IMR-90 (cell line): ENCODE results near the gene VCPKMT. TPM values are rescaled to one million over a fixed set of nuclear protein-coding genes. Genes with fewer than 3 reads are reported as not detected.

Experiments
- ATAC-seq: fragments of 200-7000 bp; cut with Tn5 transposase; 2 replicates; pipeline ENCODE4 v1.9.1; 2020; ENCODE audit warnings: low read depth, mild to moderate bottlenecking, moderate library complexity
- BruUV-seq: library from RNA; stranded (reverse); fragments of 400-500 nt; replicated peaks from 2 replicates; lab custom pipeline; 2021; lab: Mats Ljungman, UMichigan
- CTCF ChIA-PET: fragments of 300-600 bp; formaldehyde crosslinking; extraction: SDS; loops from one replicate; lab custom pipeline; 2021; ENCODE audit warnings: antibody characterized with exemption; lab: Yijun Ruan, JAX
- POLR2A ChIA-PET: fragments of 300-600 bp; sonication (Branson Sonifier 250); formaldehyde crosslinking; loops from one replicate; lab custom pipeline; 2022; ENCODE audit warnings: antibody characterized with exemption; ENCODE audit not compliant: unreplicated experiment; lab: Charles Lee
- DNase-seq: peaks from one replicate; pipeline ENCODE4 v3.0.0; 2013
- H2AFZ ChIP-seq: replicated peaks from 2 replicates; pipeline ENCODE3; 2013; ENCODE audit warnings: low read length, mild to moderate bottlenecking; ENCODE audit not compliant: poor library complexity
- H2AK5ac ChIP-seq: 2 replicates; pipeline ENCODE4 v1.6.1; 2013; ENCODE audit warnings: low read depth, low read length, inconsistent platforms
- H2AK9ac ChIP-seq: replicated peaks from 2 replicates; pipeline ENCODE3; 2013; ENCODE audit warnings: mild to moderate bottlenecking, low read depth, low read length, moderate library complexity; ENCODE audit not compliant: poor library complexity
- H2BK120ac ChIP-seq: 2 replicates; pipeline ENCODE4 v1.6.1; 2013; ENCODE audit warnings: low read depth, low read length, inconsistent platforms
- H2BK15ac ChIP-seq: 3 replicates; pipeline ENCODE4 v1.6.1; 2013; ENCODE audit warnings: low read depth, low read length, inconsistent platforms
- H2BK20ac ChIP-seq: 2 replicates; pipeline ENCODE4 v1.6.1; 2013; ENCODE audit warnings: low read depth, mild to moderate bottlenecking, inconsistent platforms, low read length, moderate library complexity
- H2BK5ac ChIP-seq: 2 replicates; pipeline ENCODE4 v1.6.1; 2013; ENCODE audit warnings: mild to moderate bottlenecking, low read depth, low read length, inconsistent platforms; ENCODE audit not compliant: poor library complexity, severe bottlenecking
- H3K14ac ChIP-seq: replicated peaks from 2 replicates; pipeline ENCODE4 v1.6.1; 2013; ENCODE audit warnings: low read depth, low read length, inconsistent platforms
- H3K18ac ChIP-seq: 2 replicates; pipeline ENCODE4 v1.6.1; 2013; ENCODE audit warnings: low read depth, low read length, control low read depth
- H3K23ac ChIP-seq: 2 replicates; pipeline ENCODE4 v1.6.1; 2013; ENCODE audit warnings: low read depth, low read length, inconsistent platforms
- H3K27ac ChIP-seq: 2 replicates; pipeline ENCODE4 v1.5.1; 2013; ENCODE audit warnings: mild to moderate bottlenecking, control low read depth, low read length; ENCODE audit not compliant: insufficient read depth
- H3K27me3 ChIP-seq: 2 replicates; pipeline ENCODE4 v1.6.1; 2013; ENCODE audit warnings: low read length; ENCODE audit not compliant: control insufficient read depth, insufficient read depth
- H3K36me3 ChIP-seq: 2 replicates; pipeline ENCODE4 v1.6.1; 2013; ENCODE audit warnings: low read length, mixed read lengths; ENCODE audit not compliant: control insufficient read depth, insufficient read depth
- H3K4ac ChIP-seq: 2 replicates; pipeline ENCODE4 v1.6.1; 2013; ENCODE audit warnings: low read depth, low read length, inconsistent platforms
- H3K4me1 ChIP-seq: 2 replicates; pipeline ENCODE4 v1.6.1; 2013; ENCODE audit warnings: low read length, mixed read lengths; ENCODE audit not compliant: control insufficient read depth, insufficient read depth
- H3K4me2 ChIP-seq: 2 replicates; pipeline ENCODE4 v1.6.1; 2013; ENCODE audit warnings: low read depth, mild to moderate bottlenecking, control low read depth, low read length, moderate library complexity
- H3K4me3 ChIP-seq: 2 replicates; pipeline ENCODE4 v1.5.1; 2013; ENCODE audit warnings: low read depth, mild to moderate bottlenecking, control low read depth, low read length, moderate library complexity; ENCODE audit not compliant: insufficient read depth
- H3K56ac ChIP-seq: 2 replicates; pipeline ENCODE4 v1.6.1; 2013; ENCODE audit warnings: low read length, inconsistent platforms; ENCODE audit not compliant: insufficient read depth; ENCODE audit errors: extremely low read depth
- H3K79me1 ChIP-seq, 2 experiments: 2 replicates each; pipeline ENCODE4 v1.6.1; 2013; ENCODE audit warnings: low read length in 2 of 2, inconsistent platforms in 1 of 2, low read depth in 1 of 2
- H3K9ac ChIP-seq: 2 replicates; pipeline ENCODE4 v1.6.1; 2013; ENCODE audit warnings: low read depth, low read length, control low read depth
- H3K9me1 ChIP-seq: 2 replicates; pipeline ENCODE4 v1.6.1; 2013; ENCODE audit warnings: low read length, inconsistent platforms; ENCODE audit not compliant: insufficient read depth
- H3K9me3 ChIP-seq: 2 replicates; pipeline ENCODE4 v1.6.1; 2013; ENCODE audit warnings: low read length; ENCODE audit not compliant: control insufficient read depth, insufficient read depth
- H4K20me1 ChIP-seq: 2 replicates; pipeline ENCODE4 v1.6.1; 2013; ENCODE audit warnings: low read length, inconsistent platforms; ENCODE audit not compliant: insufficient read depth
- H4K5ac ChIP-seq: 2 replicates; pipeline ENCODE4 v1.6.1; 2013; ENCODE audit warnings: mild to moderate bottlenecking, low read depth, low read length, control low read depth
- H4K8ac ChIP-seq, 2 experiments: 2 replicates each; pipeline ENCODE4 v1.6.1; 2013; ENCODE audit warnings: low read depth in 2 of 2, low read length in 2 of 2, control low read depth in 1 of 2, inconsistent platforms in 1 of 2
- H4K91ac ChIP-seq: 2 replicates; pipeline ENCODE4 v1.6.1; 2013; ENCODE audit warnings: low read depth, low read length, inconsistent platforms; ENCODE audit not compliant: insufficient read depth
- CEBPB ChIP-seq: IDR thresholded peaks from 2 replicates; pipeline ENCODE4 v1.6.1; 2012; ENCODE audit warnings: low read depth, low read length, improper control_type of control experiment
- RAD21 ChIP-seq: IDR thresholded peaks from 2 replicates; pipeline ENCODE4 v1.6.1; 2012; ENCODE audit warnings: low read length, improper control_type of control experiment
- RCOR1 ChIP-seq: IDR thresholded peaks from 2 replicates; pipeline ENCODE4 v1.6.1; 2012; ENCODE audit warnings: mild to moderate bottlenecking, low read length, improper control_type of control experiment; ENCODE audit not compliant: insufficient replicate concordance
- SMC3 ChIP-seq: fragments of 150-350 bp; IDR thresholded peaks from 2 replicates; pipeline ENCODE4 v1.6.1; 2016; ENCODE audit warnings: low read depth, mild to moderate bottlenecking, antibody characterized with exemption, low read length, moderate library complexity
- WGBS, 2 experiments: methylation state at CpG; one replicate each; pipeline versions ENCODE4 v1.1.5 to v1.1.7; 2013; ENCODE audit warnings: missing lambda C conversion rate in 2 of 2; ENCODE audit not compliant: insufficient read length in 1 of 2; ENCODE audit errors: extremely low coverage in 2 of 2; 5-methylcytosine and 5-hydroxymethylcytosine counted together
- dilution Hi-C: fragments of 300-500 bp; cut with HindIII; formaldehyde crosslinking; loops from one replicate; pipeline ENCODE4 v1.14.3; 2018; ENCODE audit warnings: low sequenced_read_pairs; ENCODE audit not compliant: unreplicated experiment
- in situ Hi-C: fragments of 300-500 bp; cut with MboI; formaldehyde crosslinking; loops from 3 replicates; pipeline ENCODE4 v1.14.3; 2019; ENCODE audit warnings: low sequenced_read_pairs, inconsistent platforms, mixed read lengths
- intact Hi-C: fragments of 100-400 bp; cut with micrococcal nuclease; formaldehyde crosslinking; loops from 2 replicates; pipeline ENCODE4 v1.10.0; 2022
- polyA plus RNA-seq, 3 experiments: library from polyadenylated mRNA; depleted of rRNA; stranded (reverse); fragments of >200 nt; gene quantifications; 2 replicates each; pipeline ENCODE4 v1.2.3, GENCODE V29; 2012; ENCODE audit warnings: low replicate concordance in 1 of 3
- total RNA-seq: library from RNA; depleted of rRNA; stranded (reverse); fragments of >200 nt; gene quantifications from 2 replicates; pipeline ENCODE4 v1.2.3, GENCODE V29; 2012
- TF ChIP-seq, protein P1 (sequence below): fragments of 150-350 bp; IDR thresholded peaks from 2 replicates; pipeline ENCODE4 v1.6.1; 2016; ENCODE audit warnings: low read depth, mild to moderate bottlenecking, low read length, moderate library complexity, borderline replicate concordance
- TF ChIP-seq, protein P2 (sequence below): conservative IDR thresholded peaks from 2 replicates; pipeline ENCODE4 v1.5.1; 2012; ENCODE audit warnings: mild to moderate bottlenecking, low read depth, low read length, improper control_type of control experiment

VCPKMT gene
- total and polyA plus RNA-seq, 2 of the 4 experiments (the other 2 are of a cell fraction), result 2.5 to 4.7 TPM

DNA sequence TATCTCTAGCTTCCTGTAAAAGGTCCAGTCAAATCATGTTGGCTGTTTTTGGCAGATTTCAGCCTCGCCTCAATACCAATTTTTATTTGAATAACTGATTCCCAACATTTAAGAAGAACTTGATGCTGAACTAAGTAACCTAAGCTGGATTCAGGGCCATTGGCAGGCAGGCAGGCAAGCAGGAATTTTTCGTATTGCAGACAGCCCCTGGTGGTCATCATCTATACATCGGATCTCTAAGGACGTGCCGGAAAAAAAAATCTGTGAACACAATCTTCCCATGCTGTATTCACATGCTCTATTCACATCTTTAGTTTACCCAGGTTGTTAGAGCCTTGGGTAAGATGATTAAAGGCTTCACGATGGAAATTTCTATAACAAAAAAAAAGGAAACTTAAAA lies 7.0 kb downstream of the VCPKMT start:
- Histone ChIP-seq H4K5ac (no peak overlapping the region), H3K79me1 (peaks cover 10 to 20% of the 10 kb centered on the region in 2 experiments; a peak in 3 of 4 replicates), H3K4ac (no peak overlapping the region), H4K91ac (no peak overlapping the region), H3K27me3 (no peaks in the 10 kb centered on the region), H3K14ac (no peak overlapping the region), H3K9ac (no peak overlapping the region), H3K4me1 (no peaks in the 10 kb centered on the region), H3K18ac (no peak overlapping the region), H2BK5ac (no peak overlapping the region), H3K23ac (no peak overlapping the region), H3K27ac (no peak overlapping the region), H2BK120ac (no peak overlapping the region), H2BK20ac (no peak overlapping the region), H3K4me3 (no peak overlapping the region), H3K56ac (no peak overlapping the region), H2AFZ (no peak overlapping the region), H3K9me1 (no peaks in the 10 kb centered on the region), H4K8ac (no peak overlapping the region), H2BK15ac (no peak overlapping the region), H4K20me1 (peaks cover 3% of the 10 kb centered on the region; the same call in 1 of the 2 replicates), H2AK9ac (no peak overlapping the region), H3K4me2 (no peak overlapping the region), H3K36me3 (peaks cover 25% of the 10 kb centered on the region), H2AK5ac (no peak overlapping the region), H3K9me3 (no peaks in the 10 kb centered on the region)
- POLR2A ChIA-PET, result no interaction called here
- in situ Hi-C loops (no loop called here), dilution Hi-C loops (no loop called here), intact Hi-C loops (no loop called here)
- peak; percentile 41; the same call in 1 of the 2 replicates for TF ChIP-seq SMC3
- TF ChIP-seq, protein P1, sequence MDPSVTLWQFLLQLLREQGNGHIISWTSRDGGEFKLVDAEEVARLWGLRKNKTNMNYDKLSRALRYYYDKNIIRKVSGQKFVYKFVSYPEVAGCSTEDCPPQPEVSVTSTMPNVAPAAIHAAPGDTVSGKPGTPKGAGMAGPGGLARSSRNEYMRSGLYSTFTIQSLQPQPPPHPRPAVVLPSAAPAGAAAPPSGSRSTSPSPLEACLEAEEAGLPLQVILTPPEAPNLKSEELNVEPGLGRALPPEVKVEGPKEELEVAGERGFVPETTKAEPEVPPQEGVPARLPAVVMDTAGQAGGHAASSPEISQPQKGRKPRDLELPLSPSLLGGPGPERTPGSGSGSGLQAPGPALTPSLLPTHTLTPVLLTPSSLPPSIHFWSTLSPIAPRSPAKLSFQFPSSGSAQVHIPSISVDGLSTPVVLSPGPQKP, result no peak
- TF ChIP-seq RCOR1, result no peak
- peak; percentile 49 for TF ChIP-seq RAD21
- TF ChIP-seq CEBPB, result no peak
- TF ChIP-seq, protein P2, sequence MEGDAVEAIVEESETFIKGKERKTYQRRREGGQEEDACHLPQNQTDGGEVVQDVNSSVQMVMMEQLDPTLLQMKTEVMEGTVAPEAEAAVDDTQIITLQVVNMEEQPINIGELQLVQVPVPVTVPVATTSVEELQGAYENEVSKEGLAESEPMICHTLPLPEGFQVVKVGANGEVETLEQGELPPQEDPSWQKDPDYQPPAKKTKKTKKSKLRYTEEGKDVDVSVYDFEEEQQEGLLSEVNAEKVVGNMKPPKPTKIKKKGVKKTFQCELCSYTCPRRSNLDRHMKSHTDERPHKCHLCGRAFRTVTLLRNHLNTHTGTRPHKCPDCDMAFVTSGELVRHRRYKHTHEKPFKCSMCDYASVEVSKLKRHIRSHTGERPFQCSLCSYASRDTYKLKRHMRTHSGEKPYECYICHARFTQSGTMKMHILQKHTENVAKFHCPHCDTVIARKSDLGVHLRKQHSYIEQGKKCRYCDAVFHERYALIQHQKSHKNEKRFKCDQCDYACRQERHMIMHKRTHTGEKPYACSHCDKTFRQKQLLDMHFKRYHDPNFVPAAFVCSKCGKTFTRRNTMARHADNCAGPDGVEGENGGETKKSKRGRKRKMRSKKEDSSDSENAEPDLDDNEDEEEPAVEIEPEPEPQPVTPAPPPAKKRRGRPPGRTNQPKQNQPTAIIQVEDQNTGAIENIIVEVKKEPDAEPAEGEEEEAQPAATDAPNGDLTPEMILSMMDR, result peak; percentile 44
- ATAC-seq, result no peak
- DNase-seq, result peak; percentile 35
- no TSS peak for BruUV-seq
- CTCF ChIA-PET, result interaction anchor here (1.2 kb wide), 1 partner anchor 13 kb away, joined by 3 read pairs; no protein-coding TSS in a partner anchor
- 100% methylated on average over 1 of the region's 6 CpGs; no CpG with 5 or more reads in 1 of the 2 experiments for WGBS, 2 experiments
